ENCODE data around the gene GPD1L.

The GPD1L gene

GRCh38 chr3:32202496-32202895 is 96.1 kb downstream of the GPD1L start:
- Histone ChIP-seq H3K4me2 (ENCODE audit: low read depth, low read length, poor library complexity, severe bottlenecking) (no peak overlapping the region), H3K4me3 (ENCODE audit: insufficient read depth, low read length, poor library complexity, severe bottlenecking) (no peak overlapping the region), H3K9me2 (replicated peaks; ENCODE audit: insufficient read depth, low read length) (no peaks in the 10 kb centered on the region), H3K27ac (ENCODE audit: low read depth, low read length) (no peak overlapping the region), H4K20me1 (ENCODE audit: low read depth, low read length) (no peaks in the 10 kb centered on the region), H3K9me3 (ENCODE audit: insufficient read depth, low read length) (no peaks in the 10 kb centered on the region), H3K27me3 (ENCODE audit: low read length) (no peaks in the 10 kb centered on the region), H3K79me2 (ENCODE audit: insufficient read depth, low read length) (no peaks in the 10 kb centered on the region), H2AFZ (ENCODE audit: low read depth, low read length, severe bottlenecking) (no peak overlapping the region), H3F3A (ENCODE audit: insufficient read depth) (no peaks in the 10 kb centered on the region), H3K9ac (ENCODE audit: low read length) (no peak overlapping the region), H3K36me3 (ENCODE audit: low read length) (no peaks in the 10 kb centered on the region)
- TF ChIP-seq, protein P1, sequence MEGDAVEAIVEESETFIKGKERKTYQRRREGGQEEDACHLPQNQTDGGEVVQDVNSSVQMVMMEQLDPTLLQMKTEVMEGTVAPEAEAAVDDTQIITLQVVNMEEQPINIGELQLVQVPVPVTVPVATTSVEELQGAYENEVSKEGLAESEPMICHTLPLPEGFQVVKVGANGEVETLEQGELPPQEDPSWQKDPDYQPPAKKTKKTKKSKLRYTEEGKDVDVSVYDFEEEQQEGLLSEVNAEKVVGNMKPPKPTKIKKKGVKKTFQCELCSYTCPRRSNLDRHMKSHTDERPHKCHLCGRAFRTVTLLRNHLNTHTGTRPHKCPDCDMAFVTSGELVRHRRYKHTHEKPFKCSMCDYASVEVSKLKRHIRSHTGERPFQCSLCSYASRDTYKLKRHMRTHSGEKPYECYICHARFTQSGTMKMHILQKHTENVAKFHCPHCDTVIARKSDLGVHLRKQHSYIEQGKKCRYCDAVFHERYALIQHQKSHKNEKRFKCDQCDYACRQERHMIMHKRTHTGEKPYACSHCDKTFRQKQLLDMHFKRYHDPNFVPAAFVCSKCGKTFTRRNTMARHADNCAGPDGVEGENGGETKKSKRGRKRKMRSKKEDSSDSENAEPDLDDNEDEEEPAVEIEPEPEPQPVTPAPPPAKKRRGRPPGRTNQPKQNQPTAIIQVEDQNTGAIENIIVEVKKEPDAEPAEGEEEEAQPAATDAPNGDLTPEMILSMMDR (IDR thresholded peaks at IDR 0.05; ENCODE audit: insufficient read depth, low read length, poor library complexity, severe bottlenecking), result no peak
- no peak for TF ChIP-seq EZH2phosphoT487 (conservative IDR thresholded peaks at IDR 0.05; ENCODE audit: low read length)

DNA sequence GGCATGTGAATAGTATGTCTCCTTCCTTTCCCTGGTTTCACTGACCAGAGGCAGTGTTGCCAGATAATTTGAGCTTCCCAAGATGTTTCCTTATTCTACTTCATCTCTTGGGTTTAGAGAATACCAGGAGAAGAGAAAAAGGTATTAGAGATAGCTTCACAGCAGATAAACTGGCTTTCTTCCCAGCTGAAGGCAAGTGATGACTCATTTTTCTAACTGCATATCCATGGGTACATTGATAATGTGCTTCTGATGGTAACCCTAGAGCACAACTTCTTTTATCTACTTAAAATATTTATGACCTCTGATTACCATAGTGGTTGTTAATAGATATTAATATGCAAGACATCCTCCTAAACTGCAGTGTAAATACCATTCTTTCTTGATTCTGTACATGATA is 97.4 kb downstream of the GPD1L start:
- Histone ChIP-seq H2AFZ (ENCODE audit: low read depth, low read length, severe bottlenecking) (no peak overlapping the region), H3K27me3 (ENCODE audit: low read length) (no peaks in the 10 kb centered on the region), H3K36me3 (ENCODE audit: low read length) (no peaks in the 10 kb centered on the region), H3K4me3 (ENCODE audit: insufficient read depth, low read length, poor library complexity, severe bottlenecking) (no peak overlapping the region), H3K9ac (ENCODE audit: low read length) (no peak overlapping the region), H3K4me2 (ENCODE audit: low read depth, low read length, poor library complexity, severe bottlenecking) (no peak overlapping the region), H3F3A (ENCODE audit: insufficient read depth) (no peaks in the 10 kb centered on the region), H3K79me2 (ENCODE audit: insufficient read depth, low read length) (no peaks in the 10 kb centered on the region), H4K20me1 (ENCODE audit: low read depth, low read length) (no peaks in the 10 kb centered on the region), H3K27ac (ENCODE audit: low read depth, low read length) (no peak overlapping the region), H3K9me2 (replicated peaks; ENCODE audit: insufficient read depth, low read length) (no peaks in the 10 kb centered on the region), H3K9me3 (ENCODE audit: insufficient read depth, low read length) (no peaks in the 10 kb centered on the region)
- TF ChIP-seq, protein P1 (IDR thresholded peaks at IDR 0.05; ENCODE audit: insufficient read depth, low read length, poor library complexity, severe bottlenecking), result no peak
- TF ChIP-seq EZH2phosphoT487 (conservative IDR thresholded peaks at IDR 0.05; ENCODE audit: low read length), result no peak

- Histone ChIP-seq H4K20me1 (ENCODE audit: low read depth, low read length) (no peaks in the 10 kb centered on the region), H3K27ac (ENCODE audit: low read depth, low read length) (no peak overlapping the region), H2AFZ (ENCODE audit: low read depth, low read length, severe bottlenecking) (no peak overlapping the region), H3K9ac (ENCODE audit: low read length) (no peak overlapping the region), H3K36me3 (ENCODE audit: low read length) (no peaks in the 10 kb centered on the region), H3K9me2 (replicated peaks; ENCODE audit: insufficient read depth, low read length) (no peaks in the 10 kb centered on the region), H3K9me3 (ENCODE audit: insufficient read depth, low read length) (no peaks in the 10 kb centered on the region), H3K27me3 (ENCODE audit: low read length) (no peaks in the 10 kb centered on the region), H3F3A (ENCODE audit: insufficient read depth) (no peaks in the 10 kb centered on the region), H3K4me2 (ENCODE audit: low read depth, low read length, poor library complexity, severe bottlenecking) (no peak overlapping the region), H3K4me3 (ENCODE audit: insufficient read depth, low read length, poor library complexity, severe bottlenecking) (no peak overlapping the region), H3K79me2 (ENCODE audit: insufficient read depth, low read length) (no peaks in the 10 kb centered on the region)
- TF ChIP-seq EZH2phosphoT487 (conservative IDR thresholded peaks at IDR 0.05; ENCODE audit: low read length), result no peak
- TF ChIP-seq, protein P1 (IDR thresholded peaks at IDR 0.05; ENCODE audit: insufficient read depth, low read length, poor library complexity, severe bottlenecking), result no peak
Measured at GRCh38 chr3:32208447-32208846, 102.0 kb downstream of the GPD1L start.
